Heart right ventricle (tissue), 16 donors: Measurements from ENCODE around the gene CLSTN2. TPM values are rescaled to one million over a fixed set of nuclear protein-coding genes. Genes with fewer than 3 reads are reported as not detected.

Source experiments
- ATAC-seq, 8 donors: fragments of 200-7000 bp; cut with Tn5 transposase; one replicate each; pipeline ENCODE4 v1.9.1; 2020; ENCODE audit warnings: mild to moderate bottlenecking in 8 of 8, moderate library complexity in 8 of 8, moderate number of reproducible peaks in 1 of 8
- DNase-seq, 2 donors: peaks; one replicate each; pipeline ENCODE4 v3.0.0-alpha.2; 2020
- H3K27ac ChIP-seq, 10 donors: fragments of 200-600 bp; sonication (generic) in 2 of 10; one replicate each; pipeline versions ENCODE4 v1.5.0 to v1.8.0; 2020 to 2022; ENCODE audit warnings: mild to moderate bottlenecking in 3 of 10
- H3K27me3 ChIP-seq, 7 donors: fragments of 200-600 bp; one replicate each; pipeline ENCODE4 v1.8.0; 2021 to 2022; ENCODE audit warnings: mild to moderate bottlenecking in 2 of 7
- H3K36me3 ChIP-seq, 9 donors: fragments of 200-600 bp; sonication (generic) in 1 of 9; one replicate each; pipeline versions ENCODE4 v1.5.0 to v1.8.0; 2020 to 2022; ENCODE audit warnings: mild to moderate bottlenecking in 2 of 9
- H3K4me1 ChIP-seq, 9 donors: fragments of 200-600 bp; sonication (generic) in 1 of 9; one replicate each; pipeline versions ENCODE4 v1.5.0 to v1.8.0; 2020 to 2022; ENCODE audit warnings: mild to moderate bottlenecking in 4 of 9
- H3K4me3 ChIP-seq, 10 donors: fragments of 200-600 bp; sonication (generic) in 2 of 10; one replicate each; pipeline versions ENCODE4 v1.5.0 to v1.8.0; 2020 to 2022; ENCODE audit warnings: mild to moderate bottlenecking in 7 of 10, moderate library complexity in 2 of 10
- H3K9me3 ChIP-seq, 11 donors: fragments of 200-600 bp in 10 of 11; sonication (generic) in 2 of 11; one replicate each; pipeline versions ENCODE4 v1.5.0 to v1.8.0; 2013 to 2022; ENCODE audit warnings: mild to moderate bottlenecking in 2 of 11, control low read depth in 1 of 11, moderate library complexity in 1 of 11
- WGBS, 2 donors: extraction: QIAGEN DNeasy Blood & Tissue Kit; methylation state at CpG; one replicate each; pipeline ENCODE4 v1.1.7; 2013; ENCODE audit warnings: inconsistent platforms in 1 of 2; 5-methylcytosine and 5-hydroxymethylcytosine counted together
- intact Hi-C, 10 donors: fragments of 100-400 bp; cut with DNase I; formaldehyde crosslinking; loops; one replicate each; pipeline versions ENCODE4 v1.11.1 to v1.14.2; 2022
- polyA plus RNA-seq, 2 donors: library from polyadenylated mRNA; stranded (reverse); fragments of 200-250 nt; gene quantifications; one replicate each; pipeline ENCODE4 v1.2.3, GENCODE V29; 2013
- total RNA-seq, 10 donors: library from RNA; stranded (reverse); fragmentation: NEBNext Ultra II Directional in 3 of 10; extraction: Animal tissue kit (Norgen Biotek cat#: 25700) in 3 of 10; gene quantifications; one replicate each; pipeline versions ENCODE4 v1.2.1 to v1.2.4, GENCODE V29; 2021 to 2023
- TF ChIP-seq, protein P1 (sequence below), 9 donors: fragments of 200-600 bp; sonication (generic) in 2 of 9; IDR thresholded peaks; one replicate each; pipeline versions ENCODE4 v1.5.0 to v1.8.0; 2021 to 2022; ENCODE audit warnings: antibody characterized with exemption in 9 of 9, mild to moderate bottlenecking in 5 of 9, moderate library complexity in 1 of 9
- donor health status: Arrhythmogenic right ventricular cardiomyopathy.
- donor health status: ischemic (EF 13 %, LVEDD 7.1; RV severe dilation, severe dysfunction).
- donor health status: healthy with polysubstance abuse.
- donor health status: DM: no; HTN: yes; CAD: no.
- donor health status: DM: no; HTN: no; CAD: no.
- donor health status: ischemic (EF 25% LVEDD 6.9; RV normal size, moderate dysfunction).
- donor health status: ischemic (EF 25% LVEDD 5.7; RV mildly dilated, moderate dysfunction).
- donor health status: healthy.
- donor health status: DM: yes; HTN: yes; CAD: no.
- donor health status: Ischemic cardiomyopathy.
- donor health status: ischemic (EF 35%, LVEDD 5.7; RV mildly dilated, moderate dysfunction).
- donor health status: nonischemic (EF 11% LVEDD 7.7; RV severe dilation, severe dysfunction).
- donor health status: DM: yes; HTN: yes; CAD: no.
- donor health status: PGD.
- donor health status: ischemic (EF 29% LVEDD 5.4; RV normal size, mild dysfunction).
- donor health status: nonischemic (EF 23%, LVEDD 6.1; RV moderate dilation, normal function).

The CLSTN2 gene
- total and polyA plus RNA-seq, 12 donors = 0.57 to 10.7 (median 4.4) TPM

DNA sequence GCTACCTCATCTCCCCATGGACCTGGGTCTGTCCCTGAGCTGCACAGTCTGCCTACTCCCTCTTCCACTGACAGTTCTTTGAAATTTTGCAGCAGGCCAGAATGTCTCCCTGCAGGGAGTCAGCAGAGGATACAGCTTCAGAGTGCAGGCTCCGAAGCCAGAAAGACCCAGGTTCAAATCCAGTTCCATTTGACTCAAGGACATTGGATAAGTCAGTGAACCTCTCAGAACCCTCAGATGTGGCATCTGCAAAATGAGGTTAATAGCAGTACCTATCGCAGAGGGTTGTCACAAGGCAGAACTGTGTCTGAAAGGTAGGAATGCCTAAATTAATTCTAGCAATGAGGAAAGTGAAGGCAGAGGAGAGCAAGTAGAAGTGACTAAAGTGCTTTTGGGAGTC is 498.4 kb downstream of the CLSTN2 start:
- Histone ChIP-seq H3K27ac (no peak overlapping the region), H3K9me3 (no peaks in the 10 kb centered on the region), H3K27me3 (no peaks in the 10 kb centered on the region), H3K36me3 (no peaks in the 10 kb centered on the region), H3K4me1 (no peaks in the 10 kb centered on the region), H3K4me3 (no peak overlapping the region)
- WGBS, 2 donors = 79 to 83% methylated on average over 2 of the region's 2 CpGs
- ATAC-seq (no peak), DNase-seq (no peak)
- intact Hi-C loops = no loop called here
- TF ChIP-seq, protein P1, sequence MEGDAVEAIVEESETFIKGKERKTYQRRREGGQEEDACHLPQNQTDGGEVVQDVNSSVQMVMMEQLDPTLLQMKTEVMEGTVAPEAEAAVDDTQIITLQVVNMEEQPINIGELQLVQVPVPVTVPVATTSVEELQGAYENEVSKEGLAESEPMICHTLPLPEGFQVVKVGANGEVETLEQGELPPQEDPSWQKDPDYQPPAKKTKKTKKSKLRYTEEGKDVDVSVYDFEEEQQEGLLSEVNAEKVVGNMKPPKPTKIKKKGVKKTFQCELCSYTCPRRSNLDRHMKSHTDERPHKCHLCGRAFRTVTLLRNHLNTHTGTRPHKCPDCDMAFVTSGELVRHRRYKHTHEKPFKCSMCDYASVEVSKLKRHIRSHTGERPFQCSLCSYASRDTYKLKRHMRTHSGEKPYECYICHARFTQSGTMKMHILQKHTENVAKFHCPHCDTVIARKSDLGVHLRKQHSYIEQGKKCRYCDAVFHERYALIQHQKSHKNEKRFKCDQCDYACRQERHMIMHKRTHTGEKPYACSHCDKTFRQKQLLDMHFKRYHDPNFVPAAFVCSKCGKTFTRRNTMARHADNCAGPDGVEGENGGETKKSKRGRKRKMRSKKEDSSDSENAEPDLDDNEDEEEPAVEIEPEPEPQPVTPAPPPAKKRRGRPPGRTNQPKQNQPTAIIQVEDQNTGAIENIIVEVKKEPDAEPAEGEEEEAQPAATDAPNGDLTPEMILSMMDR (IDR thresholded peaks at IDR 0.05) = no peak

DNA sequence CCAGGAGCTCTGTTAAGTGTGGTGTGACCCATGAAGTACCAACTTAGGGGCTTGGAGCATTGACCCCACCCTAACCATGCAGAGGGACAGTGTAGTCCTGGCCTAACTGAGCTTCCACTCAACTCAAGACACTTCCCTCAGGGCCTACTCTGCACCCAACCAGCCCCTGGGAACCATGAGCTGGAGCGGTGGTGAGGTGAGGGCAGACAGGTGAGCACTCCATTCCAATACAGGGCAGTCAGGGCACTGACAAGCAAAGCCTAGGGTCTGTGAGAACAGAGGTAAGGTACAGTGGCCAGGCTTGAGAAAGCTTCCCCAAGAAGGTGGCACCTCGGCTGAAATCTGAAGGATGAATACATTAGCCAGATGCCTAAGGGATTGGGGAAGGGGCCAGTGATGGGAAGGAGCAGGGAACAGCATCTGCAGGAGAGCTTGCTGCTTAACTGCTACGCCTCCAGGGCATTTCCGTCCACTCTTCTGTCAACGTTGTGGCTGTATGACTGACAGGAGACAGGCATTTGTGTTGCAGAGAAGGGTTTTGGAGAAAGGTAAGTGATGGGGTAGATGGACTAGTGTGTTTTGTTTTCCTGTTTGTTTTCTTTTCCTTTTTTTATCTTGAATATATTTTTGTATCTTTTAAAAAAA is 499.4 kb downstream of the CLSTN2 start:
- intact Hi-C loops = no loop called here
- ATAC-seq = peak in 2 of 8 donors; percentile 17 to 25
- Histone ChIP-seq H3K36me3 (no peaks in the 10 kb centered on the region), H3K27ac (no peak overlapping the region), H3K27me3 (no peaks in the 10 kb centered on the region), H3K9me3 (no peaks in the 10 kb centered on the region), H3K4me3 (no peak overlapping the region), H3K4me1 (peaks cover 0 to 8% (median 0%) of the 10 kb centered on the region in 9 donors)
- TF ChIP-seq, protein P1 (IDR thresholded peaks at IDR 0.05) = no peak
- DNase-seq = no peak
- 70 to 72% methylated on average over 5 of the region's 5 CpGs for WGBS, 2 donors

DNA sequence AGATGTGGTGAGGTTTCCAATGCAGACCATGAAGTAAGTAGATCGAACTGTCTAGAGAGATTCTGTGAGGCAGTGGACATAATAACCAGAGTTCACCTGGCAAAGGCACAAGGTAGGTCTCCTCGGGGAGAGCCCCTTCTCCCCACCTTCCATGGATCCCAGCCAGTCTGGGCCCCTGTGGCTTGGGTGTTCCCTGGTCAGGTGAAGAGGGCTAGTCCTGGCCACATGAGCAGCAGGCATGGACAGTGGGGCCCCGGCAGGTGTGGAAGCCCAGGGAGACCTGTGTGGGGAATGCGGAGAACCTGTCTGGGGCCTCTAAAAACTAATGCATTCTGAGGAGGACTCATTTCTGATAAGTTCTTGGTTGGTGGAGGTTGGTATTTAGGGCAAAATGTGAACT is 501.4 kb downstream of the CLSTN2 start:
- Histone ChIP-seq H3K27me3 (no peaks in the 10 kb centered on the region), H3K36me3 (no peaks in the 10 kb centered on the region), H3K4me1 (peaks cover 0 to 10% (median 4%) of the 10 kb centered on the region in 9 donors), H3K27ac (no peak overlapping the region), H3K9me3 (no peaks in the 10 kb centered on the region), H3K4me3 (no peak overlapping the region)
- ATAC-seq = no peak
- TF ChIP-seq, protein P1 (IDR thresholded peaks at IDR 0.05) = no peak
- WGBS, 2 donors = 95 to 96% methylated on average over 4 of the region's 4 CpGs
- intact Hi-C loops = no loop called here
- DNase-seq = no peak

DNA sequence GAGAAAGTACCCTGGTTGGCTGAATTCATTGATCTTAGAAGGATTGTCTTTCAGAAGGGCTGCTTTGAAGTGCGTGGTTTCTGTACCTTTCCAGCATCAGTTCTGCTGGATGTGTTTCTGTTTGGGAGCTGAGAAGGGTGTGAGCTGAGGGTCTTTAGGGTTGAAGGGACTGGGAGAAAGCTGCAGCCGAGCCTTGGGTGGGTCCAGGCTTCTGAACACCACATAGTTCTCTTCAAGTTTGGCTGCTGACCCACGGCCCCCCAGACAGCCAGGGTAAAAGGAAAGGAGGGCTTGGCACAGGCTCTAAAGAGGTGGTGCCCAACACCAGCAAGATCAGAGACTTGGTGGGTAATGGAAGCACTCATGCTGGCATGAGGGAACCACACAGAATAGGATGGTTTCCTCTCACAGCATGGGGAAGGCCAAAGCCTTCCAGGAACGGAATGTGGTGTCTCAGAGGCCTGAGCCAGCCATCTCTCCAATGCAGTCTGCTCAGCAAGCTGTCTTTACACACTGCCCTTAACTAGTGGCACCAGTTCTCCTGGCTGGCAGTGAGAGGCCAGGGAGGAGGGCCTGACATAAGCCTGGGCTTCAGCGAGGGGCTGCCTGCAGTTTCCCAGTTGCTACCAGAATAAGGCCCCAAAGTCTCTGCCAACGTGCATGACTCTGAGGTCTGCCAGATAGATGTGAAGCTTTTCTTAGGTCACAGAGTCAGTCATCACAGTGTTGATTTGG is 503.9 kb downstream of the CLSTN2 start:
- Histone ChIP-seq H3K27me3 (no peaks in the 10 kb centered on the region), H3K36me3 (no peaks in the 10 kb centered on the region), H3K4me3 (no peak overlapping the region), H3K9me3 (no peaks in the 10 kb centered on the region), H3K27ac (no peak overlapping the region), H3K4me1 (peaks cover 0 to 23% (median 5%) of the 10 kb centered on the region in 9 donors)
- TF ChIP-seq, protein P1 (IDR thresholded peaks at IDR 0.05) = no peak
- WGBS, 2 donors = 68 to 69% methylated on average over 6 of the region's 6 CpGs
- intact Hi-C loops = no loop called here
- DNase-seq (no peak), ATAC-seq (no peak)
